ENCODE measurements around the gene SFTPB.

The SFTPB gene

GRCh38 chr2:85709401-85709811 is 41.4 kb upstream of the SFTPB start:
- Histone ChIP-seq H3K4me3 (ENCODE audit: low read depth in 1 of 2, low read length in 2 of 2) (no peak overlapping the region), H3K9ac (ENCODE audit: low read length) (no peak overlapping the region), H3K27ac (ENCODE audit: low read depth, low read length) (no peak overlapping the region), H3K36me3 (ENCODE audit: insufficient read depth, low read length) (no peaks in the 10 kb centered on the region), H3K4me1 (ENCODE audit: insufficient read depth, low read length) (peaks cover 13% of the 10 kb centered on the region), H3K9me3 (ENCODE audit: low read length) (no peaks in the 10 kb centered on the region), H3K27me3 (ENCODE audit: control insufficient read depth in 1 of 2, insufficient read depth in 2 of 2, low read length in 2 of 2) (no peaks in the 10 kb centered on the region)

GRCh38 chr2:85708641-85709040 is 40.6 kb upstream of the SFTPB start:
- Histone ChIP-seq H3K27me3 (ENCODE audit: control insufficient read depth in 1 of 2, insufficient read depth in 2 of 2, low read length in 2 of 2) (no peaks in the 10 kb centered on the region), H3K27ac (ENCODE audit: low read depth, low read length) (no peak overlapping the region), H3K36me3 (ENCODE audit: insufficient read depth, low read length) (no peaks in the 10 kb centered on the region), H3K9me3 (ENCODE audit: low read length) (no peaks in the 10 kb centered on the region), H3K4me3 (ENCODE audit: low read depth in 1 of 2, low read length in 2 of 2) (no peak overlapping the region), H3K9ac (ENCODE audit: low read length) (no peak overlapping the region), H3K4me1 (ENCODE audit: insufficient read depth, low read length) (peaks cover 13% of the 10 kb centered on the region)

DNA sequence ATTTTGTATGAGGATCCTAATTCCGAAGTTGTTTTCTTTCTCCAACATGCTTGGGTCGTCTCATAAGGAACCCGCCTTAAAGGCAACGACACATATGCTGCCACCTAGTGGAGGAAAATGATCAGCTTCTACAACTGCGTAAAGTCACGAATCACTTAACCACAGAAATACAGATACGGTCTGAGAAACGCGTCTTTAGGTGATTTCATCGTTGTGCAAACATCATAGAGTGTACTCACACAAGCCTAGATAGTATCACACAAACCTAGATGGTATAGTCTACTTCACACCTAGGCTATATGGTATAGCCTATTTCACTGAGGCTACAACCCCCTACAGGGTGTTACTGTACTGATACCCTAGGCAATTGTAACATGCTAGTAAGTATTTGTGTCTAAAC is 39.3 kb upstream of the SFTPB start:
- Histone ChIP-seq H3K27me3 (ENCODE audit: control insufficient read depth in 1 of 2, insufficient read depth in 2 of 2, low read length in 2 of 2) (no peaks in the 10 kb centered on the region), H3K36me3 (ENCODE audit: insufficient read depth, low read length) (no peaks in the 10 kb centered on the region), H3K9me3 (ENCODE audit: low read length) (no peaks in the 10 kb centered on the region), H3K4me1 (ENCODE audit: insufficient read depth, low read length) (peaks cover 13% of the 10 kb centered on the region), H3K4me3 (ENCODE audit: low read depth in 1 of 2, low read length in 2 of 2) (no peak overlapping the region), H3K9ac (ENCODE audit: low read length) (no peak overlapping the region), H3K27ac (ENCODE audit: low read depth, low read length) (no peak overlapping the region)

DNA sequence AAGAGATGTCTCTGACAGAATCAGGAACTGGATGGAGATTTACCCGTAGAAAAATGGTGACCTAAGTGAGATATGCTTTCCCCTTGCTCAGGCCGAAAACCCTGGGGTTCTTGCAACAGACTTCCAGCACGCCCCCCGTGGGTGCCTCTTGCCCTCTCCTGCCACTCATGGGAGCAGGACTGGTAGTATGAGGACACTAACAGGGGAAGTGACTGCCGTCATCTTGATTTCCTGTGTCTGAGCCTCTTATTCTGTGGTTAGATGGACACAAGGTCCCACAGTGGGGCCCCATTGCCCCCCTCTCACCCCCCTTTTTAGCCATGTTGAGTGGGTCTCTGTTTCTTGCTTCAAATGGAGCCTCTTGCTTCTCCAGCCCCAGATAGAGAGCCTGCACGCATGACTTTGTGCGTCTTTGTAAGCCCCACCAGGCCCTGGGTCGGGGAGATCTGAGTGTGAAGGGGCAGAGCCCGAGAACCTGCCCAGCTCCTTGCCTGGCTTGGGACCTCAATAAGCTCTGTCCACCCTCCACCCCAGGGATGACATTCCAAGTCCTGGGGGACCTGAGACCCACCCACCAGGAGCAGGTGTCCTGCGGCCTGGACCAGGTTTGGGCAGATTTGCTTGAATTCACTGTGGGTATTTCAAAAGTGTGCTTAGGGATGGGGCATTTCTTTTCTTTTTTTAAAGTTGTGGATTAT is 38.7 kb upstream of the SFTPB start:
- Histone ChIP-seq H3K4me3 (ENCODE audit: low read depth in 1 of 2, low read length in 2 of 2) (no peak overlapping the region), H3K36me3 (ENCODE audit: insufficient read depth, low read length) (no peaks in the 10 kb centered on the region), H3K4me1 (ENCODE audit: insufficient read depth, low read length) (peaks cover 13% of the 10 kb centered on the region), H3K9me3 (ENCODE audit: low read length) (no peaks in the 10 kb centered on the region), H3K27ac (ENCODE audit: low read depth, low read length) (no peak overlapping the region), H3K9ac (ENCODE audit: low read length) (no peak overlapping the region), H3K27me3 (ENCODE audit: control insufficient read depth in 1 of 2, insufficient read depth in 2 of 2, low read length in 2 of 2) (no peaks in the 10 kb centered on the region)

- Histone ChIP-seq H3K4me1 (ENCODE audit: insufficient read depth, low read length) (peaks cover 6% of the 10 kb centered on the region), H3K9ac (ENCODE audit: low read length) (no peak overlapping the region), H3K36me3 (ENCODE audit: insufficient read depth, low read length) (no peaks in the 10 kb centered on the region), H3K27ac (ENCODE audit: low read depth, low read length) (no peak overlapping the region), H3K9me3 (ENCODE audit: low read length) (no peaks in the 10 kb centered on the region), H3K4me3 (ENCODE audit: low read depth in 1 of 2, low read length in 2 of 2) (no peak overlapping the region), H3K27me3 (ENCODE audit: control insufficient read depth in 1 of 2, insufficient read depth in 2 of 2, low read length in 2 of 2) (no peaks in the 10 kb centered on the region)
Observed at GRCh38 chr2:85706063-85706462, 38.1 kb upstream of the SFTPB start.

GRCh38 chr2:85705680-85706039 is 37.7 kb upstream of the SFTPB start:
- Histone ChIP-seq H3K9me3 (ENCODE audit: low read length) (no peaks in the 10 kb centered on the region), H3K4me1 (ENCODE audit: insufficient read depth, low read length) (peaks cover 6% of the 10 kb centered on the region), H3K9ac (ENCODE audit: low read length) (no peak overlapping the region), H3K4me3 (ENCODE audit: low read depth in 1 of 2, low read length in 2 of 2) (no peak overlapping the region), H3K27me3 (ENCODE audit: control insufficient read depth in 1 of 2, insufficient read depth in 2 of 2, low read length in 2 of 2) (no peaks in the 10 kb centered on the region), H3K36me3 (ENCODE audit: insufficient read depth, low read length) (no peaks in the 10 kb centered on the region), H3K27ac (ENCODE audit: low read depth, low read length) (no peak overlapping the region)

- Histone ChIP-seq H3K4me3 (ENCODE audit: low read depth in 1 of 2, low read length in 2 of 2) (no peak overlapping the region), H3K4me1 (ENCODE audit: insufficient read depth, low read length) (peaks cover 5% of the 10 kb centered on the region), H3K36me3 (ENCODE audit: insufficient read depth, low read length) (no peaks in the 10 kb centered on the region), H3K9ac (ENCODE audit: low read length) (no peak overlapping the region), H3K27me3 (ENCODE audit: control insufficient read depth in 1 of 2, insufficient read depth in 2 of 2, low read length in 2 of 2) (no peaks in the 10 kb centered on the region), H3K9me3 (ENCODE audit: low read length) (no peaks in the 10 kb centered on the region), H3K27ac (ENCODE audit: low read depth, low read length) (no peak overlapping the region)
Observed at GRCh38 chr2:85704800-85705679, 37.0 kb upstream of the SFTPB start.

- H3K4me1 ChIP-seq (ENCODE audit: insufficient read depth, low read length), result no peaks in the 10 kb centered on the region
- H3K27me3 ChIP-seq (ENCODE audit: control insufficient read depth in 1 of 2, insufficient read depth in 2 of 2, low read length in 2 of 2), result no peaks in the 10 kb centered on the region
- no peak overlapping the region for H3K9ac ChIP-seq (ENCODE audit: low read length)
- H3K4me3 ChIP-seq (ENCODE audit: low read depth in 1 of 2, low read length in 2 of 2), result no peak overlapping the region
- no peaks in the 10 kb centered on the region for H3K36me3 ChIP-seq (ENCODE audit: insufficient read depth, low read length)
- no peaks in the 10 kb centered on the region for H3K9me3 ChIP-seq (ENCODE audit: low read length)
- no peak overlapping the region for H3K27ac ChIP-seq (ENCODE audit: low read depth, low read length)
Observed at GRCh38 chr2:85704038-85704437, 36.0 kb upstream of the SFTPB start.

DNA sequence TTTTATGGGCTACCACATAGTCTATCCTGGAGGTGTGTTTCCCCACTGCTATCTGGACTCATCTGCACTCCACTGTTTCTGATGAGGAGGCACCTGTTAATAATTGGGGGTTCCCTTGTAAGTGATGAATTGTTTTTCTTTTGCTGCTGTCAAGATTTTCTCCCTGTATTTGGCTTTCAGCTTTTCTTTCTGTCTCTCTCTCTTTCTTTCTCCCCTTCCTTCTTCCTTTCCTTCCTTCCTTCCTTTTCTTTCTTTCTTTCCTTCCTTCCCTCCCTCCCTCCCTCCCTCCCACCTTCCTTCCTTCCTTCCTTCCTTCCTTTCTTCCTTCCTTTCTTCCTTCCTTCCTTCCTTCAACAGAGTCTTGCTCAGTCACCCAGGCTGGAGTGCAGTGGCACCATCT is 35.3 kb upstream of the SFTPB start:
- no peaks in the 10 kb centered on the region for H3K27me3 ChIP-seq (ENCODE audit: control insufficient read depth in 1 of 2, insufficient read depth in 2 of 2, low read length in 2 of 2)
- no peaks in the 10 kb centered on the region for H3K9me3 ChIP-seq (ENCODE audit: low read length)
- no peak overlapping the region for H3K9ac ChIP-seq (ENCODE audit: low read length)
- no peak overlapping the region for H3K4me3 ChIP-seq (ENCODE audit: low read depth in 1 of 2, low read length in 2 of 2)
- no peaks in the 10 kb centered on the region for H3K4me1 ChIP-seq (ENCODE audit: insufficient read depth, low read length)
- H3K27ac ChIP-seq (ENCODE audit: low read depth, low read length), result no peak overlapping the region
- no peaks in the 10 kb centered on the region for H3K36me3 ChIP-seq (ENCODE audit: insufficient read depth, low read length)

- Histone ChIP-seq H3K27me3 (ENCODE audit: control insufficient read depth in 1 of 2, insufficient read depth in 2 of 2, low read length in 2 of 2) (no peaks in the 10 kb centered on the region), H3K27ac (ENCODE audit: low read depth, low read length) (no peak overlapping the region), H3K36me3 (ENCODE audit: insufficient read depth, low read length) (no peaks in the 10 kb centered on the region), H3K9me3 (ENCODE audit: low read length) (no peaks in the 10 kb centered on the region), H3K4me3 (ENCODE audit: low read depth in 1 of 2, low read length in 2 of 2) (no peak overlapping the region), H3K9ac (ENCODE audit: low read length) (no peak overlapping the region), H3K4me1 (ENCODE audit: insufficient read depth, low read length) (no peaks in the 10 kb centered on the region)
Observed at GRCh38 chr2:85702800-85703199, 34.8 kb upstream of the SFTPB start.

DNA sequence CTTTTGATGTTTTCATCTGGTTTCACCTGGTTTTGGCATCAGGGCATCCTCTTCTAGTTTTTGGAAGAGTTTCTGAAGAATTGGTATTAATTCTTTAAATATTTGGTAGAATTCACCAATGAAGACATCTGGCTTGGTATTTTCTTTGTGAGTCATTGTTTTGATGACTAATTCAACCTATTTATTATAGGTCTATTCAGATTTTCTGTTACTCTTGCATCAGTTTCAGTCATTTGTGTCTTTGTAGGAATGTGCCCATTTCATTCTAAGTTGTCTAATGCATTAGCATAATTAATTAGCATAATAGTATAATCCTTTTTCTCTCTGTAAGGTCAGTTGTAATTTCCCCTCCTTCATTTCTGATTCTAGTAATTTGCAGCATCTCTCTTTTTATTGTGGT is 34.2 kb upstream of the SFTPB start:
- H3K9ac ChIP-seq (ENCODE audit: low read length), result no peak overlapping the region
- no peaks in the 10 kb centered on the region for H3K27me3 ChIP-seq (ENCODE audit: control insufficient read depth in 1 of 2, insufficient read depth in 2 of 2, low read length in 2 of 2)
- H3K27ac ChIP-seq (ENCODE audit: low read depth, low read length), result no peak overlapping the region
- no peaks in the 10 kb centered on the region for H3K9me3 ChIP-seq (ENCODE audit: low read length)
- H3K4me1 ChIP-seq (ENCODE audit: insufficient read depth, low read length), result no peaks in the 10 kb centered on the region
- no peaks in the 10 kb centered on the region for H3K36me3 ChIP-seq (ENCODE audit: insufficient read depth, low read length)
- no peak overlapping the region for H3K4me3 ChIP-seq (ENCODE audit: low read depth in 1 of 2, low read length in 2 of 2)

- H3K36me3 ChIP-seq (ENCODE audit: insufficient read depth, low read length), result no peaks in the 10 kb centered on the region
- H3K9ac ChIP-seq (ENCODE audit: low read length), result no peak overlapping the region
- H3K4me3 ChIP-seq (ENCODE audit: low read depth in 1 of 2, low read length in 2 of 2), result no peak overlapping the region
- no peaks in the 10 kb centered on the region for H3K4me1 ChIP-seq (ENCODE audit: insufficient read depth, low read length)
- no peaks in the 10 kb centered on the region for H3K27me3 ChIP-seq (ENCODE audit: control insufficient read depth in 1 of 2, insufficient read depth in 2 of 2, low read length in 2 of 2)
- H3K27ac ChIP-seq (ENCODE audit: low read depth, low read length), result no peak overlapping the region
- no peaks in the 10 kb centered on the region for H3K9me3 ChIP-seq (ENCODE audit: low read length)
Observed at GRCh38 chr2:85699325-85699724, 31.3 kb upstream of the SFTPB start.
